GM23338 (cell line): ENCODE results near the gene COL26A1. TPM values are rescaled to one million over a fixed set of nuclear protein-coding genes. Genes with fewer than 3 reads are reported as not detected.

Experiments used
- polyA plus RNA-seq: library from polyadenylated mRNA; unstranded; fragments of >200 nt; fragmentation: Nextera tagmentation; extraction: Ambion mirVana; gene quantifications from 2 replicates; pipeline ENCODE4 v1.2.1, GENCODE V29; 2016
- small RNA-seq: library from RNA; depleted of rRNA; stranded (forward); fragments of <200 nt; gene quantifications from one replicate; pipeline ENCODE3, GENCODE V24; 2014; ENCODE audit warnings: low replicate concordance
- total RNA-seq: library from RNA; depleted of rRNA; stranded (reverse); fragments of >200 nt; shearing (Covaris generic); gene quantifications from 2 replicates; pipeline ENCODE4 v1.2.3, GENCODE V29; 2014; rRNA removed

The COL26A1 gene
- total and polyA plus RNA-seq, 2 experiments from 2014 or later, result 17.8 to 55.0 TPM

Small RNA genes within 50 kb of the gene (small RNA-seq; reads per million reads assigned to genes)
- gene AC004965.1, result not detected

Other genes starting within 250 kb of the COL26A1 start
- 0.97 and 2.0 TPM in 2 replicates for gene SERPINE1, start 235.8 kb upstream of the COL26A1 start, total RNA-seq
- gene SERPINE1, start 235.8 kb upstream of the COL26A1 start, polyA plus RNA-seq, result 0.63 and 1.2 TPM in 2 replicates
- 60.6 and 62.9 TPM in 2 replicates for gene AP1S1, start 208.4 kb upstream of the COL26A1 start, total RNA-seq
- gene AP1S1, start 208.4 kb upstream of the COL26A1 start, polyA plus RNA-seq, result 11.5 and 12.2 TPM in 2 replicates
- gene VGF, start 197.3 kb upstream of the COL26A1 start, total RNA-seq, result 3.3 and 4.4 TPM in 2 replicates
- gene VGF, start 197.3 kb upstream of the COL26A1 start, polyA plus RNA-seq, result 2.6 and 3.0 TPM in 2 replicates
- 0.21 TPM in 1 of 2 replicates, not detected in the other for gene NAT16, start 182.6 kb upstream of the COL26A1 start, total RNA-seq
- gene NAT16, start 182.6 kb upstream of the COL26A1 start, polyA plus RNA-seq, result 0.31 and 0.57 TPM in 2 replicates
- gene MOGAT3, start 161.8 kb upstream of the COL26A1 start, total RNA-seq, result 0.85 TPM in 1 of 2 replicates, not detected in the other
- gene MOGAT3, start 161.8 kb upstream of the COL26A1 start, polyA plus RNA-seq, result 0.21 and 0.44 TPM in 2 replicates
- gene PLOD3, start 145.3 kb upstream of the COL26A1 start, total RNA-seq, result 28.5 and 40.7 TPM in 2 replicates
- 33.9 and 35.2 TPM in 2 replicates for gene PLOD3, start 145.3 kb upstream of the COL26A1 start, polyA plus RNA-seq
- gene ZNHIT1, start 144.7 kb upstream of the COL26A1 start, total RNA-seq, result 61.9 and 64.6 TPM in 2 replicates
- gene ZNHIT1, start 144.7 kb upstream of the COL26A1 start, polyA plus RNA-seq, result 113 and 136 TPM in 2 replicates
- 3.6 and 3.7 TPM in 2 replicates for gene CLDN15, start 125.1 kb upstream of the COL26A1 start, total RNA-seq
- 4.1 and 4.3 TPM in 2 replicates for gene CLDN15, start 125.1 kb upstream of the COL26A1 start, polyA plus RNA-seq
- 95.4 and 131 TPM in 2 replicates for gene FIS1, start 117.8 kb upstream of the COL26A1 start, total RNA-seq
- 130 and 143 TPM in 2 replicates for gene FIS1, start 117.8 kb upstream of the COL26A1 start, polyA plus RNA-seq
- gene IFT22, start 41.1 kb upstream of the COL26A1 start, total RNA-seq, result 13.8 and 22.5 TPM in 2 replicates
- 28.6 and 38.8 TPM in 2 replicates for gene IFT22, start 41.1 kb upstream of the COL26A1 start, polyA plus RNA-seq